ENCODE measurements around the gene RAB5A. TPM values are rescaled to one million over a fixed set of nuclear protein-coding genes. Genes with fewer than 3 reads are reported as not detected.
A peak's percentile ranks its signal among the peaks of the same experiment; 100 is the strongest.
"Not testable (repeated sequence)": the region's sequence is repeated elsewhere in the genome, so short reads cannot be mapped to it uniquely, and the experiment has no call there.

Gene RAB5A, protein sequence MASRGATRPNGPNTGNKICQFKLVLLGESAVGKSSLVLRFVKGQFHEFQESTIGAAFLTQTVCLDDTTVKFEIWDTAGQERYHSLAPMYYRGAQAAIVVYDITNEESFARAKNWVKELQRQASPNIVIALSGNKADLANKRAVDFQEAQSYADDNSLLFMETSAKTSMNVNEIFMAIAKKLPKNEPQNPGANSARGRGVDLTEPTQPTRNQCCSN
- total RNA-seq (2014; rRNA removed; shearing (Covaris generic)) = 34.4 and 60.0 TPM in 2 replicates

DNA sequence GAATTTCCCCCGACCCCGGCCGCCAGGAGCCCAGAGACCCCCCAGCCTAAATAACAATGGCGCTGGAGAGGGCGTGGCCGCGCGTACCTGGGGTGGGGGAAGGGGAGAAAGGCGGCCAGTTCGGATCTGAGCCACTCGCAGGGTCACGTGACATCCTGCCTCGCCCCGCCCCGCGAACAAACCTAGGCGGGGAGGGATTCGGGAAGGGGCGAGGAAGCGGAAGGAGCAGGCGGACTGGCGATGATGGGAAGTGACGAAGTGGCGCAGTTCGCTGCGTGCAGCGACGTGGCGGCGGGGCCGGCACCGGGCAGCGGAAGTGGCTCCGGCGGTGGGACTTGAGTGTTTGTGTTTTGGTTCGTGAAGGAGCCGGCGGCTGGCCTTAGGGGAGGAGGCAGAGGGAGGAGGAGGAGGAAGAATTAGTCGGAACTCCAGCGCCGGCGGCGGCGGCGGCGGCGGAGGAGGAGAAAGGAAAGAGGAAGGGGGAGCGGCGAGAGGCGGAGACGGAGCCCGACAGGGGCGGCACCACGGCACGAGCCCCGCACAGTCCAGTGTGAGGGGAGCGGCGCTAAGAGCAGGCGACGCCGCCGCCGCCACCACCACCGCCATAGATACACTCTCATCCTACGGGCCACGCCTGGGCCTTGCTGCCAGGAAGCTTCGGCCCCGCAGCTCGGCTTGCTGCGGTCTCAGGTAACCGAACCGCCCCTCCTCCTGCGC, at the start of gene RAB5A:
Gene RAB5A, plus strand, starts transcription at position 266 of the 717 bp plus-strand sequence. CDS start 3,802 bp downstream, outside the sequence.
- no peaks in the 10 kb centered on the region for H3K27me3 ChIP-seq (ENCODE audit: control insufficient read depth, insufficient read depth, low read length)
- peak; percentile 95 for DNase-seq
- H3K4me3 ChIP-seq (ENCODE audit: insufficient read depth, low read depth, low read length) = peak within 1 kb of the TSS; percentile 96
- H3K36me3 ChIP-seq (replicated peaks; ENCODE audit: control insufficient read depth, insufficient read depth, low read length) = peaks cover 10% of the 10 kb centered on the region

DNA sequence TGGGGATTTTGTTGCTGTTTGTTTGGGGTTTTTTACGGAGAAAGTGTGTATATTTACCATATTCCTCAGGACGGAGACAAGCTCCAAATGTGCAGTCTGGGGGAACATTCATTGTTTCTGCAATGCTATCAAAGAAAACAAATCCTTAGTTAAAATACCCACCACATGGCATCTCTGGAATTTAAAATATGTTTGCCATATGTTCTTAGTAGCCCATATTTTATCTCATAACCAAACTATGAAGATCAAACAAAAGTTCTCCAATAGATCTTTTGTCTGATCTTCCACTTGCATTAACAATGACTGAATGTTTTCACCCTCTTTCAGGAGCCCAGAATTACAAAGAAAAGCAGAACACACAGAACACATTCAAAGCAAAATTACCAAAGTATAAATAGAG, 48.2 kb upstream of the RAB5A start:
- no peaks in the 10 kb centered on the region for H3K27me3 ChIP-seq (ENCODE audit: control insufficient read depth, insufficient read depth, low read length)
- no peak for DNase-seq
- no peak overlapping the region for H3K4me3 ChIP-seq (ENCODE audit: insufficient read depth, low read depth, low read length)
- H3K36me3 ChIP-seq (replicated peaks; ENCODE audit: control insufficient read depth, insufficient read depth, low read length) = no peaks in the 10 kb centered on the region

DNA sequence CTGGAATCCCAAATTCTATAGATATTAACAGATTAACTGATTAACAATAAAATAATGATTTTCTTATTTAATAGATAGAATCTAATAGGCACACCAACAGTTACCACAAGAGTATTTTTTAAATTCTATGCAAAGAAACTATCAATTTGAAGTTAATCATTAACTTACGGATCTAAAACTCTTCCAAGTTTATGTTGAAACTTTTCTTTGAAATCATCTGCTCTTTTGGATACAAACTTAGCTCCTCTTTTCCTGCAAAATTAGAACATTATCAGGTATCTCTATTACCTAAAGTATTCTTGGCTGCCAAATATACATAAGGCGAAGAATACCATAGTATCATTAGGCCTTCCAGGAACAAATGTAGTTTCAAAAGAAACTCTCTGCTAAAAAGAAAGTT, 47.6 kb upstream of the RAB5A start:
- no peak overlapping the region for H3K4me3 ChIP-seq (ENCODE audit: insufficient read depth, low read depth, low read length)
- no peaks in the 10 kb centered on the region for H3K36me3 ChIP-seq (replicated peaks; ENCODE audit: control insufficient read depth, insufficient read depth, low read length)
- DNase-seq = no peak
- H3K27me3 ChIP-seq (ENCODE audit: control insufficient read depth, insufficient read depth, low read length) = no peaks in the 10 kb centered on the region

DNA sequence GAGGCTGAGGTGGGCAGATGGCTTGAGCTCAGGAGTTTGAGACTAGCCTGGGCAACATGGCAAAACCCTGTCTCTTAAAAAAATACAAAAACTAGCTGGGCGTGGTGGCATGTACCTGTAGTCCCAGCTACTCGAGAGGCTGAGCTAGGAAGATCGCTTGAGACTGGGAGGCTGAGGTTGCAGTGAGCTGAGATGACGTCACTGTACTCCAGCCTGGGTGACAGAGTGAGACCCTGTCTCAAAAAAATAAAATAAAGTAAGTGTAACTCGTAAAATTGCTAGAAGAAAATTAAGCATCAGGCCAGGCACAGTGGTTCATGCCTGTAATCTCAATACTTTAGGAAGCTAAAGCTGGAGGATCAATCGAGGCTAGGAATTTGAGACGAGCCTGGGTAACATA, 47.1 kb upstream of the RAB5A start:
- H3K27me3 ChIP-seq (ENCODE audit: control insufficient read depth, insufficient read depth, low read length); DNase-seq; H3K4me3 ChIP-seq (ENCODE audit: insufficient read depth, low read depth, low read length); H3K36me3 ChIP-seq (replicated peaks; ENCODE audit: control insufficient read depth, insufficient read depth, low read length): not testable (repeated sequence)

DNA sequence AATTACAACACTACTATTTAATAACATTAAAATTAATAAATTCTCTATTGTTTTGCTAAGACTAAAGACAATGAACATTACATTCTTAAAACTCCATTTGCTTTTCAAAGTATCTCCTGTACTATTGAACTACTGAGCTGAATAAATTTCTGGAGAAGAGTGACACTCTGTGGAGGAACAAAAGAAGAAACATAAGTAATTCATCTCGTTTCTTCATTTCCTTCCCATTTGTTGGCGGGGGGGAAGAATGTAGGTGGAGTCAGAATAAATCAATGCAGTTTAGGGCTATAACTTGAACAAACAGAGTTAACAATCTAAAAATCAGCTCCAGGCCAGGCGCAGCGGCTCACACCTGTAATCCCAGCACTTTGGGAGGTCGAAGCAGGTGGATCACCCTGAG, 45.6 kb upstream of the RAB5A start:
- Histone ChIP-seq H3K27me3 (ENCODE audit: control insufficient read depth, insufficient read depth, low read length) (no peaks in the 10 kb centered on the region), H3K36me3 (replicated peaks; ENCODE audit: control insufficient read depth, insufficient read depth, low read length) (no peaks in the 10 kb centered on the region), H3K4me3 (ENCODE audit: insufficient read depth, low read depth, low read length) (no peak overlapping the region)
- DNase-seq = no peak

DNA sequence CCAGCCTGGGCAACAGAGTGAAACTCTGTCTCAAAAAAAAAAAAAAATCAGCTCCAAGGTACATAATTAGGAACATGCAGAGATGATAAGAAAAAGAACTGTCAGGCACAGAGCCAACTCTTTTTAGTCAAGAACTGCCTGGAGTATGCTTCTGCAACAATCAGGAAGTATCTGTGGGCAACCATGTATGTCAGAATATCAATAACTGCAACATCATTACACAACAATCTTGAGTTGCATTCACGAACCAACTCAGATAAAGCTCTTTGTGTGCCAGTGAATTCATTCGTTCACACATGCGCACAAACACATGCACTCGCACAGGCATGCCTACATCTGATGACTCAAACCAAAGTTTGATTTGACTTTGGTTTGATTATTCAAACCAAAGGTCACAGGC, 45.0 kb upstream of the RAB5A start:
- no peak for DNase-seq
- H3K36me3 ChIP-seq (replicated peaks; ENCODE audit: control insufficient read depth, insufficient read depth, low read length) = no peaks in the 10 kb centered on the region
- H3K27me3 ChIP-seq (ENCODE audit: control insufficient read depth, insufficient read depth, low read length) = no peaks in the 10 kb centered on the region
- H3K4me3 ChIP-seq (ENCODE audit: insufficient read depth, low read depth, low read length) = no peak overlapping the region

DNA sequence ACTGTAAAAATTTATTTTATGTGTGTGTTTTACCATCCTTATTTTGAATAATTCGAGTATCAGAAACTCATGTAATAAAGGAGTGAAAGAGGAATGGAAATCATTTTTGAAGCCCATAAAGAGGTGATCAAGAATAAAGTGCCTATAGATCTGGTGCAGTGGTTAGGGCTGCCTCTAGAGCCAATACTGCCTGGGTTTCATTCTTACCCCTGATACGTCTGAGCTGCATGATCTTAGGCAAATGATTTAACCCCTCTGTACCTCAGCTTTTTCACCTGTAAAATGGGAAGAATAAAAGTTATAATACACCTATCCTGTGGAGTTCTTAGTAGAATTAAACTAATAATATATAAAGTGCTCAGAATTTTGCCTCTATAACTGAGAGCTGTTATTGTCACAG, 43.2 kb upstream of the RAB5A start:
- H3K36me3 ChIP-seq (replicated peaks; ENCODE audit: control insufficient read depth, insufficient read depth, low read length) = no peaks in the 10 kb centered on the region
- no peak overlapping the region for H3K4me3 ChIP-seq (ENCODE audit: insufficient read depth, low read depth, low read length)
- no peaks in the 10 kb centered on the region for H3K27me3 ChIP-seq (ENCODE audit: control insufficient read depth, insufficient read depth, low read length)
- DNase-seq = no peak

DNA sequence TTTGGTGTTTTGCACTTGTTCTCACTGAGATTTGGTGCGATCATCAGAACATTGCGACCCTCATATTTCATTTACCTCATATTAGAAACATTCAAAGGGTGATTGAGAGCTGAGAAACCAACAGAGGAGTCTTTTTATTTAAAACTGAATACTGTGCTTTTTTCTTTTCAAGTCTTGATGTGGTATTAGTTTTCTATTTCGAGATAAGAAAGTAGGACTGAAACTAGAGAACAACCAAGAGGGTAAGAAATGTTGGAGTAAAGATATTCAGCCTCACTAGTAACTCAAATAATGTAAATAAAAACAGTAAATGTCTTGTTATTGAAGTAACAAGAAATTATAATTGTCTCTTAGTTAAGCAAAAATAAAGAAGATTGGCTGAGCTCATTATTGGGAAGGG, 39.4 kb upstream of the RAB5A start:
- DNase-seq = no peak
- H3K4me3 ChIP-seq (ENCODE audit: insufficient read depth, low read depth, low read length) = no peak overlapping the region
- H3K27me3 ChIP-seq (ENCODE audit: control insufficient read depth, insufficient read depth, low read length) = no peaks in the 10 kb centered on the region
- no peaks in the 10 kb centered on the region for H3K36me3 ChIP-seq (replicated peaks; ENCODE audit: control insufficient read depth, insufficient read depth, low read length)

DNA sequence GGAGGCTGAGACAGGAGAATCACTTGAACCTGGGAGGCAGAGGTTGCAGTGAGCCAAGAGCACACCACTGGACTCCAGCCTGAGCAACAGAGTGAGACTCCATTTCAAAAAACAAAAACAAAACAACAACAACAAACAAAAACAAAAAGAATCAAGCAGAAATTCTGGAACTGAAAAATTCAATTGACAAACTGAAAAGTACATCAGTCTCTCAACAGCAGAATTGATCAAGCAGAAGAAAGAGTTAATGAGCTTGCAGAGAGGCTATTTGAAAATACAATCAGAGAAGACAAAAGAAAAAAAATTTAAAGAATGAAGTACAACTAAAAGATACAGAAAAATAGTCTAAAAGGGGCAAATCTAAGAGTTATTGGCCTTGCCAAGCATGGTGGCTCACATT, 35.4 kb upstream of the RAB5A start:
- no peak for DNase-seq
- Histone ChIP-seq H3K27me3 (ENCODE audit: control insufficient read depth, insufficient read depth, low read length) (no peaks in the 10 kb centered on the region), H3K4me3 (ENCODE audit: insufficient read depth, low read depth, low read length) (no peak overlapping the region), H3K36me3 (replicated peaks; ENCODE audit: control insufficient read depth, insufficient read depth, low read length) (no peaks in the 10 kb centered on the region)

DNA sequence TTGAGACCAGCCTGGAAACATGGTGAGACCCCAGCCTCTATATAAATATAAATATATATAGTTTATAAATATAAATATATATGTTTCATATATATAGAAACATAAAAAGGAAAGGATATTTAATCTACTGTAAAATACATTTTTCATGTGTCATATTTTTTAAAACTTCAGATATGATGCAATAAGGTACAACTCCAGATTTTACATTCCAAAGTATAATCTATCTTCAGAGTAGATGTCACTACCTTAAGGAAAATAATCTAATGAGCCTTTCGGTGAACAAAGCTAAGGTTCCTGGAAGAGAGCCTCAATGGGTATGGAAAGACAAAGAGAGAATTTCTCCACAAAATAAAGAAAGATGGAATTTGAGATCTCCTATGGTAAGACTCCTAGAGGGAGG, 29.7 kb upstream of the RAB5A start:
- H3K36me3 ChIP-seq (replicated peaks; ENCODE audit: control insufficient read depth, insufficient read depth, low read length) = no peaks in the 10 kb centered on the region
- H3K4me3 ChIP-seq (ENCODE audit: insufficient read depth, low read depth, low read length) = no peak overlapping the region
- no peak for DNase-seq
- H3K27me3 ChIP-seq (ENCODE audit: control insufficient read depth, insufficient read depth, low read length) = no peaks in the 10 kb centered on the region

DNA sequence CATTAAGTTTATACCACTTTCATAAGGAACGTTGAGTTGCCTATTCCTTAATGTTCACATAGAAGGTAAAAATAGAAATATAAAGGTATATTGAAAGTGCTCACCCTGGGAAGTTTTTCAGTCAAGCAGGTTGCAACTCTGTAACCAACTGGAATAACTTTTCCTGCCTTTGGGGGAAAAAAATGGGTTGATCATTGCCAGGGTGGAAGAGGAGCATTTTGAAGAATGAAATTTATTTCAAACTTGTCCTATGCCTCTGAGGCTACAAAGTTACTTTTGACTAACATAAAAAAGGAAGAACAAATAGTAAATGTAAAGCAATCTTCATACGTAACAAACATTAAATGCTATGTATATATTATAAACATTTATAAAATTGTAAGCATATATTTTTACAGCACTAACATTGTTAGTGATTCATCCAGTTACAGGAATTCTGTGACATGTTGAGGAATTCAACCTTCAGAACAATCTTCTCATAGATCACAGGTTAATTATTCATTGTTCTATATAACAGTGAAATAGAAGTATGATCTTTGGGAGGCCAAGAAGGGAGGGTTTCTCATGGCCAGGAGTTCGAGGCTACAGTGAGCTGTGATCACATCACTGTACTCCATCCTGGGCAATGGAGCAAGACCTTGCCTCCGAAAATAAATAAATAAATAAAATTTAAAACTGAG, 26.4 kb upstream of the RAB5A start:
- no peak for DNase-seq
- Histone ChIP-seq H3K27me3 (ENCODE audit: control insufficient read depth, insufficient read depth, low read length) (no peaks in the 10 kb centered on the region), H3K4me3 (ENCODE audit: insufficient read depth, low read depth, low read length) (no peak overlapping the region), H3K36me3 (replicated peaks; ENCODE audit: control insufficient read depth, insufficient read depth, low read length) (no peaks in the 10 kb centered on the region)

DNA sequence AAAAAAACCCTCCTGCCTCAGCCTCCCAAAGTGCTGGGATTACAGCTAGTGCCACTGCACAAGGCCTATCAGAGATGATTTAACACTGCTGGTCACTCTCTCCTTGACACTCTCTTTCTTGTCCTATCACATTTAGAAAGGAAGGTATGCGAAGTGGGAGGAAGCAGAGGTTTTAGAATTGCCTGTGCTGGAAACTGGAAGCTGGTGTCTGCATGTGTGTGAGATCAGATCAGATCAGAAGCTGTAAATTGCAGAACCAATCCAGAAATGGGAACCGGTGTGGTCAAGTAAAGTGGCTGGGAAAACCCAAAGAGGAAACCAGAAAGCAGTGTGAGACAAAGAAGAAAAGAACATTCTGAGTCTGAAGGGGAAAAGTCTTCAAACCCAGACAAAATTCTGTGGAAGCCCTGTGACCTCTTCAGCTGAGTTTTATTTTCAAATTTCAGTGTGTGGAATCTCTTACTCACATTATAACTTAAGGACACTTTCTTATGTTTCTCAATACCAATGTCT, 15.7 kb upstream of the RAB5A start:
- Histone ChIP-seq H3K27me3 (ENCODE audit: control insufficient read depth, insufficient read depth, low read length) (no peaks in the 10 kb centered on the region), H3K36me3 (replicated peaks; ENCODE audit: control insufficient read depth, insufficient read depth, low read length) (no peaks in the 10 kb centered on the region), H3K4me3 (ENCODE audit: insufficient read depth, low read depth, low read length) (no peak overlapping the region)
- DNase-seq = no peak

DNA sequence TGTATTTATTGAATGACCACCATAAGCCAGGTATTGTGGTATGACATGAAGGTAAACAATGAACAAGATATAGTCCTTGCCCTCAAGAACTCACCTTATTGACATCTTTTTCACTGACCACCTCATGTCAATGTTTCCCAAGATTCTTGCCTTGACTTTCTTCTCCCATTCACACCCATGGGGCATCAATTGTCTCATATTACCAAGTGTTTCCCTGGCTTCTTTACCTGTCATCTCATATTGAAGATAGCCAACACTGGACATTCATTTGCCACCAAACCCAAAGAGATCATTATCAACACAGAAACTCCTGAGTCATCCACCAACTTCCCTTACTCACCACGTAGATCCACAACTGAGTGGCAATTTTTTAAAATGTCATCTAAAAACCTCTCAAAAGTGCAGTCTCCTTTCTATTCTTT, 15.1 kb upstream of the RAB5A start:
- Histone ChIP-seq H3K27me3 (ENCODE audit: control insufficient read depth, insufficient read depth, low read length) (no peaks in the 10 kb centered on the region), H3K36me3 (replicated peaks; ENCODE audit: control insufficient read depth, insufficient read depth, low read length) (no peaks in the 10 kb centered on the region), H3K4me3 (ENCODE audit: insufficient read depth, low read depth, low read length) (no peak overlapping the region)
- DNase-seq = no peak

DNA sequence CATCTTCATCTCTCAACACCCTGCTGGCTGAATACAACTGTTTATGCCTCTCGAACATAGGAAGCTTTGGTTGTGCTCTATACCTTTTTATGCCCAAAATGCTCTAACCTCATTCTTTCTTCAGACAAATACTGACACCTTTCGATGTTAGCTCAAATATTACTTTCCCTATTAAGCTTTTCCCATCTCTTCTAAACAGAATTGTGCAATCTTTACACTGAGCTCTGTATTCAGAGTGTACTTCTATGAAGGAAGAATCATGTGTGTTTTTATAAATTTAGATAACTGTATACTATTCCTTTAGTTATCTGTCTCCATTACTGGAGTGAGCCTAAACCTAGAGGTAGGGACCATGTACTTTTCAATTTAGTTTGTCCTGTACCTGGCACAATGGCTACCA, 14.5 kb upstream of the RAB5A start:
- H3K36me3 ChIP-seq (replicated peaks; ENCODE audit: control insufficient read depth, insufficient read depth, low read length) = no peaks in the 10 kb centered on the region
- DNase-seq = no peak
- no peaks in the 10 kb centered on the region for H3K27me3 ChIP-seq (ENCODE audit: control insufficient read depth, insufficient read depth, low read length)
- H3K4me3 ChIP-seq (ENCODE audit: insufficient read depth, low read depth, low read length) = no peak overlapping the region

DNA sequence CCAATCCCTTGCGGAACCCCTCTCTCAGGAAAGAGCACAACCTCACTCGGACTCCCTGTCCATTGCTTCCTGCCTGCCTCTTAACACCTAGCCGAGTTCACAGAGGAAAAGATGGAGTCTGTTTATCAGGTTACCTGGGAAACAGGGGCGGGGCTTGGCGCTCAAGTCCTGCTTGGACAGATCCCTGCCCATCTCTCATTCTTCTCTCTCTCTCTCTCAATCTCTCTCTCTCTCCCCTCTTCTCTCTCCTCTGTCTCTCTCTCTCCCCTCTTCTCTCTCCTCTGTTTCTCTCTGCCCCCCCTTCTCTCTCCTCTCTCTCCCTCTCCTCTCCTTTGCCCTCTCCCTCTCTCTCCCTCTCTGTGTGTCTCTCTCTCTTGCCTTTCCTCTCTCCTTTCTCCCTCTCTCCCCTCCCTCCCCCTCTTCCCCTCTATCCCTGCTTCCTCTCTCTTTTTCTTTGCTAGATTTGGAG, 12.8 kb upstream of the RAB5A start, which contains the start of gene EFHB:
Gene EFHB, minus strand, starts transcription at position 120 of the 469 bp plus-strand sequence. CDS start 199 bp downstream, outside the sequence.
- no peaks in the 10 kb centered on the region for H3K27me3 ChIP-seq (ENCODE audit: control insufficient read depth, insufficient read depth, low read length)
- no peaks in the 10 kb centered on the region for H3K36me3 ChIP-seq (replicated peaks; ENCODE audit: control insufficient read depth, insufficient read depth, low read length)
- peak within 1 kb of the TSS; percentile 44; the same call in 1 of the 2 replicates for H3K4me3 ChIP-seq (ENCODE audit: insufficient read depth, low read depth, low read length)
- peak; percentile 68 for DNase-seq

All from H7 (cell line).